ENCODE measurements around the gene CDCA5. TPM values are rescaled to one million over a fixed set of nuclear protein-coding genes. Genes with fewer than 3 reads are reported as not detected.
A peak's percentile ranks its signal among the peaks of the same experiment; 100 is the strongest.

The CDCA5 gene
- total RNA-seq, 2 experiments from 2014 or later = 0.77 to 0.84 TPM

DNA sequence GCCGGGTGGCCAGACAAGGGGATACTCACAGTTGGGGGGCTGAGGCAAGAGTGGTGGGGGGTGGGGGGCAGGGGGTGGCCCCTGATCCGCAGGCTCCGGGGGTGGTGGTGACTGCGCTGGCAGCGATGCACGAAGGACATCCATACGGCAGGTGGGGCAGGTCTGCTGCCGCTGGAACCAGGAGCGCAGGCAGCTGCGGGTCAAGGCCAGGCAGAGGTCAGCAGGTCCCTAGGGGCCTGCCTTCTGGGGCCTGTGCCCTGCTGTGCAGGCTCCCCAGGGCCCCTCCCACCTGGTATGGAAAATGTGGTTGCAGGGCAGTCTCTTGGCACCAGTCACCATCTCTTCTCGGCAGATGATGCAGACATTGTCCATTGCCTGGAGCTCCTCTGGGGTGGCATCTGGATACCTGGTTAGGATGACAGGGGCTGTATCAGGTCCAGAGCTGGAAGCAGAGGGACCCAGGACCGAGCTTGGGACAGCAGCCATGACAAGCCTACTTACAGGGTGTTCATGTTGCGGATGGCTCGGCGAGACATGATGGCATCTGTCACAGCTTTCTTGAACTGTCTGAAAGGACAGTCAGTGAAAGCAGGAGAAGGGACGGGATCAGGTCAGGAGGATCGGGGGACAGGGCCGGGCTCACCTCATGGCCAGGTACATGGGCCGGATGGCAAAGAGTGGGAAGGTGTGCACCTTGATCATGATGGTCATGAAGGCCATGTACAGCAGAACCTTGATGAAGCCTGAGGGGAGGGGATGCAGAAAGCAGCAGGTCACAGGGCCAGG, 47.0 kb upstream of the CDCA5 start:
- peaks cover 35% of the 10 kb centered on the region for H3K4me1 Mint-ChIP-seq (ENCODE audit: low read depth)
- peak overlapping the region; percentile 30 for H3K27ac Mint-ChIP-seq
- Histone ChIP-seq H3K36me3 (ENCODE audit: insufficient read depth, low read length) (peaks cover 74% of the 10 kb centered on the region), H3K27ac (ENCODE audit: low read depth in 1 of 2, low read length in 2 of 2) (no peak overlapping the region), H3K27me3 (ENCODE audit: control insufficient read depth in 1 of 2, insufficient read depth in 2 of 2, low read length in 2 of 2) (no peaks in the 10 kb centered on the region), H3K4me3 (ENCODE audit: low read length) (no peak overlapping the region), H3K9me3 (ENCODE audit: control insufficient read depth in 1 of 2, insufficient read depth in 1 of 2, low read length in 2 of 2) (no peaks in the 10 kb centered on the region), H3K4me1 (ENCODE audit: insufficient read depth, low read length) (peaks cover 38% of the 10 kb centered on the region)
- ChIA-PET POLR2A (interaction anchor here (0.6 to 3.1 kb wide), 3 partner anchors 9 to 352 kb away, joined by 3 to 18 read pairs (median 6); partner anchors contain the start of genes FAU, MRPL49 and TM7SF2), CTCF (no interaction called here)
- peaks cover 93% of the 10 kb centered on the region for H3K36me3 Mint-ChIP-seq (ENCODE audit: low read depth)
- H3K27me3 Mint-ChIP-seq = no peaks in the 10 kb centered on the region
- TF ChIP-seq, protein P1, sequence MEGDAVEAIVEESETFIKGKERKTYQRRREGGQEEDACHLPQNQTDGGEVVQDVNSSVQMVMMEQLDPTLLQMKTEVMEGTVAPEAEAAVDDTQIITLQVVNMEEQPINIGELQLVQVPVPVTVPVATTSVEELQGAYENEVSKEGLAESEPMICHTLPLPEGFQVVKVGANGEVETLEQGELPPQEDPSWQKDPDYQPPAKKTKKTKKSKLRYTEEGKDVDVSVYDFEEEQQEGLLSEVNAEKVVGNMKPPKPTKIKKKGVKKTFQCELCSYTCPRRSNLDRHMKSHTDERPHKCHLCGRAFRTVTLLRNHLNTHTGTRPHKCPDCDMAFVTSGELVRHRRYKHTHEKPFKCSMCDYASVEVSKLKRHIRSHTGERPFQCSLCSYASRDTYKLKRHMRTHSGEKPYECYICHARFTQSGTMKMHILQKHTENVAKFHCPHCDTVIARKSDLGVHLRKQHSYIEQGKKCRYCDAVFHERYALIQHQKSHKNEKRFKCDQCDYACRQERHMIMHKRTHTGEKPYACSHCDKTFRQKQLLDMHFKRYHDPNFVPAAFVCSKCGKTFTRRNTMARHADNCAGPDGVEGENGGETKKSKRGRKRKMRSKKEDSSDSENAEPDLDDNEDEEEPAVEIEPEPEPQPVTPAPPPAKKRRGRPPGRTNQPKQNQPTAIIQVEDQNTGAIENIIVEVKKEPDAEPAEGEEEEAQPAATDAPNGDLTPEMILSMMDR (IDR thresholded peaks at IDR 0.05) = no peak
- intact Hi-C loops (cut with DNase I, micrococcal nuclease) = loop anchor here in 1 of 2 experiments (5.0 kb wide), 1 partner anchor 214 kb away; the partner anchor contains the start of gene ATG2A
- no peaks in the 10 kb centered on the region for H3K9me3 Mint-ChIP-seq
- peak overlapping the region; percentile 56 for H3K4me3 Mint-ChIP-seq
- DNase-seq (peak in 1 of 14 experiments; percentile 23), ATAC-seq (ENCODE audit: poor library complexity) (no peak)

DNA sequence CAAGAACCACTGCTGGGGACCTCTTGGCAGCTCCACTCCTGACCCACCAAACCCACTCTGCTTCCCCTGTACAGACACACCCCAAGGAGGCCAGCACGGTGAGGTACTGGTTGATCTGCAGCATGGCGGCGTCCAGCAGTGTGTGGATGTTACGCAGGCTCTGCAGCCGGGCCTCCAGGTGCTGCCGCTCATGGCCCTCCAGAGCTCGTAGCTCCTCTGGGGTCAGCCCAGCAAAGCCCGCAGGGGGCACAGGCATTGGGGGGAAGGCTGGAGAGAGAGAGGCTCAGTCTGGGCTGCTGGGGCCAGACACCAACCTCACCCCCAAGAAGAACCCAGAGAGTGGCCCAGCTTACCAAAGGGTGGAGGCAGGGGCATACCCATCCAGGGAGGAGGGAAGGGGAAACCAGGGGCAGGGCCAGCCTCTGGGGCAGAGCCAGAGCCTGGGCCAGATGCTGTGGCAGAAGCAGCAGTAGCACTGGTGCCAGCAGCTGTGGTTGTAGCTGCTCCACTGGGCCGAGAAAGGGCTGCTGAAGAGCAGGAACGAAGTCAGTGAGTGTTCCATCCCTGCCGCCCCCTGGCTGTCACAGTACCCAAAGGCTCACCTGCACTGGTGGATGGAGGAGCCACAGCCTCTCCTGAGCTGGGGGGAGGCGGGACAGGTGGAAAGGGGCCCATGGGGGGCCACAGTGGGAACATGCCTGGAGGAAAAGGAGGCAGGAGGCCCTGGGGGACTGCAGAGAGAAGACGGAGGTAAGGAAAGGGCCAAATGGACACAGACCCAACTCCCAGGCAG, 46.0 kb upstream of the CDCA5 start:
- Mint-ChIP-seq H3K4me1 (ENCODE audit: low read depth) (peaks cover 26% of the 10 kb centered on the region), H3K4me3 (peak overlapping the region; percentile 4)

More for the DNA sequence above, 46.0 kb upstream of the CDCA5 start:
- TF ChIP-seq, protein P1 (IDR thresholded peaks at IDR 0.05) = no peak
- H3K4me3 ChIP-seq (ENCODE audit: low read length) = no peak overlapping the region
- Mint-ChIP-seq H3K36me3 (ENCODE audit: low read depth) (peaks cover 95% of the 10 kb centered on the region), H3K27ac (peak overlapping the region; percentile 14), H3K27me3 (no peaks in the 10 kb centered on the region), H3K9me3 (no peaks in the 10 kb centered on the region)
- peaks cover 28% of the 10 kb centered on the region for H3K4me1 ChIP-seq (ENCODE audit: insufficient read depth, low read length)
- intact Hi-C loops (cut with DNase I, micrococcal nuclease) = loop anchor here in 1 of 2 experiments (5.0 kb wide), 1 partner anchor 213 kb away; the partner anchor contains the start of gene ATG2A
- H3K27me3 ChIP-seq (ENCODE audit: control insufficient read depth in 1 of 2, insufficient read depth in 2 of 2, low read length in 2 of 2) = no peaks in the 10 kb centered on the region
- DNase-seq (peak in 1 of 14 experiments; percentile 21), ATAC-seq (ENCODE audit: poor library complexity) (no peak)
- ChIA-PET CTCF (no interaction called here), POLR2A (interaction anchor here (1.3 to 3.1 kb wide), 2 partner anchors 8 to 18 kb away, joined by 6 to 18 read pairs; partner anchors contain the start of genes FAU, MRPL49 and TM7SF2)
- peaks cover 84% of the 10 kb centered on the region for H3K36me3 ChIP-seq (ENCODE audit: insufficient read depth, low read length)
- no peak overlapping the region for H3K27ac ChIP-seq (ENCODE audit: low read depth in 1 of 2, low read length in 2 of 2)
- no peaks in the 10 kb centered on the region for H3K9me3 ChIP-seq (ENCODE audit: control insufficient read depth in 1 of 2, insufficient read depth in 1 of 2, low read length in 2 of 2)

Measured in CD4-positive, alpha-beta T cell (primary cell).